Stimulated activated CD4-positive, alpha-beta T cell treated with anti-CD3 and anti-CD28 coated beads, Interleukin-15, amount 100 ng/mL, for 24 hours (primary cell): Measurements from ENCODE around the gene PPP4R1.
A peak's percentile ranks its signal among the peaks of the same experiment; 100 is the strongest.

Experiments
- DNase-seq: peaks from one replicate; pipeline ENCODE4 v3.0.0-alpha.2; 2020

The PPP4R1 gene

DNA sequence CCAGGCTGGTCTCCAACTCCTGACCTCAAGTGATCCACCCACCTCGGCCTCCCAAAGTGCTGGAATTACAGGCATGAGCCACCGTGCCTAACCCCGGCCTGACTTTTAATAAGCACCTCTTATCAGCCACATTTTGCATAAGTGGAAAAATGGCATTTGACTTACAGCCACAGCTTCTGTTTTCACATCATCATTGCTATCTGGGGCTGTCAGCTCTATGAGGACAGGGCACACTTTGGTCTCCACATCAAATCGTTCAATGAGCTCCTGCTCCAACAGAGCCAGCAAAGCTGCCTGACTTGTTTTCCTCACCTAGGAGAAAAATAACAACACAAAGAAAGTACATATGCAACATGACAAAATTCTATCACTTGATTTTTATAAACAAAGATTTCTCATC lies 26.4 kb downstream of the PPP4R1 start:
- no peak for DNase-seq

- no peak for DNase-seq
Observed at GRCh38 chr18:9586814-9587213, 27.5 kb downstream of the PPP4R1 start.

GRCh38 chr18:9581667-9582066 lies 32.7 kb downstream of the PPP4R1 start:
- DNase-seq: no peak

DNA sequence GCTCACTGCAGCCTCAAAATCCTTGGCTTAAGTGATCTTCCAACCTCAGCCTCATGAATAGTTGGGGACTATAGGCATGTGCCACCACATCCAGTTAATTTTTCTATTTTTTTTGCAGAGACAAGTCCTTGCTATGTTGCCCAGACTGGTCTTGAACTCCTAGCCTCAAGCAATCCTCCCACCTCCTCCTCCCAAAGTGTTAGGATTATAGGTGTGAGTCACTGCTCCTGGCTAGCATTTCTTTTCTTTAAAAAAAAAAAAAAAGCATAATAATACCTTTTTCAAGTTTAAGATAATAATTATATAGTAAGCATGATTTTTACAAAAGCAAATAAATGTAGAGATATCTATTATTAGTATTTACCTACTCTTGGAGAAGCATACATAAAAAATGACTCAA lies 36.1 kb downstream of the PPP4R1 start:
- no peak for DNase-seq

- DNase-seq: no peak
Observed at GRCh38 chr18:9577361-9577760, 37.0 kb downstream of the PPP4R1 start.

- DNase-seq: peak; percentile 17
Observed at GRCh38 chr18:9575558-9575957, 38.8 kb downstream of the PPP4R1 start.

DNA sequence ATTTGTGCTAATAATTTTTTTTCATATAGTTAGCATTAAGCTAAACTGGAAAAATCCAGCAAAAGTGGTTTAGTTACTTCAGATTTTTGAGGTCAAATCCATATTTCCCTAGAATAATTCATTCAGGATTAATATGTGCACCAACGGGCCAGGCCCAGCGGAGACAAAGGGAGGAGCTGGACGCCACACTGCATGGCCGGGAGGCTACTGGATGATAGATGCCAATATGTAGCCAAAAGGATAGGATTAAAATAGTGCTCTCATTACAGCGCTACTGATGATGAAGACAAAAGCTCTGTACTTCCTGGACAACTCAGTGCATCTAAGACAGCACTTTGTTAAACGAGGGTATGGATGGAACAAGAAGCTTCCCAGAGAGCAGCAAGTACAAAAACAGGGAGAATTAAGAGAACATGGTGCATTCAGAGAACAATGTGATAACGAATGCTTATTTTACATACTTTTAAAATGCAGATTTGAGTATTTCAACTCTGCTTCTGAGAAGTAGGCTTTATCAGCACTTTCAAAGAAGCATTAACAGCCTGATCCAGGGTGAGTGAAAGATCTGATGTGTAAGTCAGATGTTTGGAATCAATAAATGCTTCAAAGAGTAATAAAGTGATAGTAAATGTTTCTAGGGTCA lies 39.8 kb downstream of the PPP4R1 start:
- no peak for DNase-seq

DNA sequence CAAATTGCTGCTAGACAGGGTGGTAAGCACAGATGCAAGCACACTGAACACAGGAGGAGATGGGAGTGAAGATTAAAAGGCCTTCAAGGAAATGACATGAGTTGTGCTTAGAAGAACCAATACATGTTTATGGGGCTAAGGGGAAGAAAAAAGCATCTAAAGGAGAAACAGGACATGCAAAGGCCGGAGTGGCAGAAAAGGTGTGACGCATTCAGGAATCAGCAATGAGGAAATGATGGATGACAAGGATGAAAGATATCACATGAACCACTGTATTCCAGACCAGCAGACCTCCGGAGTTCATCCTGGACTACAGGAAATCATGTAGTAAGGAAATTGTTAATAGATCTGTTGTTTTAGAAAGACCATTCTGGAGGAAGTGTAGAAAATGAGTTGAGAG lies 42.8 kb downstream of the PPP4R1 start:
- DNase-seq: no peak

DNA sequence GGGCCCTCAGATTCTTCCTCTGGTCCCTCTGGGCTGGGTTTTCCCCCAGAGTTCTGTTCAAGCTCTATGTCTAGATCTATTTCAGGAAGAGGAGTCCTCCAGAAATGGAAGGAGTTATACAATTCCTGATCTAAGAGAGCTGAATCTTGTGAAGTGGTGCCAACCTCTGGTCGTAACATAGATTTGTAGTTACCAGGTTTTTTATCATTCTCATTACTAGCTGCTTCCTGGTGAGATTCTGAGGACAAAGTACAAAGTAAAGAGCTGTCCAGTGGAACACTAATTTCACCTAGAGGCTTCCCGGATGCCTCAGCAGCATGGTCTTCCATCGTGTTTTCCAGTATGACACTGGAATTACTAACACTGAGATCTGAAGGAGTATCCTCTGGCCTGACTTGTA lies 44.1 kb downstream of the PPP4R1 start:
- no peak for DNase-seq

- no peak for DNase-seq
Observed at GRCh38 chr18:9569178-9569577, 45.2 kb downstream of the PPP4R1 start.

- DNase-seq: no peak
Observed at GRCh38 chr18:9568186-9568585, 46.2 kb downstream of the PPP4R1 start.

- DNase-seq: no peak
Observed at GRCh38 chr18:9565407-9565806, 49.0 kb downstream of the PPP4R1 start.

- DNase-seq: no peak
Observed at GRCh38 chr18:9563331-9563730, 51.0 kb downstream of the PPP4R1 start.

- no peak for DNase-seq
Observed at GRCh38 chr18:9562584-9562983, 51.8 kb downstream of the PPP4R1 start.

DNA sequence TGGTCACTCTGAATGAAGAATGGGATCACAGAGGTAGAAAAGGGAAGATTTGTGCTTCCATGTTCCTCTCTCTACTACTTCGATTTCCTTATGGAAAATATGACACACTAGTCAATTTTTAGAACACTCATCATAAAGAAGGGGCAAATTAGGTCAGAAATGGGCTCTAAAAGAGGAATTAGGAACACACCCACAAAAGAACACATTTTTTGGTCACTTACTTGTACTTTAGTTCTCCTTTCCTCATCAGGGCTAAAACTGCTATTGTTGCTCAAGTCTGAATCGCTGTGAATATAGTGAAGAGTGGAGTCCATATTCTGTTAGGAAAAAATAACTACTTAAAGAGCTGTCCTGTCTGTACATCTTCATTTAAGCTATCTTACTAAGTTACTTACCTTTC lies 52.6 kb downstream of the PPP4R1 start:
- DNase-seq: no peak

DNA sequence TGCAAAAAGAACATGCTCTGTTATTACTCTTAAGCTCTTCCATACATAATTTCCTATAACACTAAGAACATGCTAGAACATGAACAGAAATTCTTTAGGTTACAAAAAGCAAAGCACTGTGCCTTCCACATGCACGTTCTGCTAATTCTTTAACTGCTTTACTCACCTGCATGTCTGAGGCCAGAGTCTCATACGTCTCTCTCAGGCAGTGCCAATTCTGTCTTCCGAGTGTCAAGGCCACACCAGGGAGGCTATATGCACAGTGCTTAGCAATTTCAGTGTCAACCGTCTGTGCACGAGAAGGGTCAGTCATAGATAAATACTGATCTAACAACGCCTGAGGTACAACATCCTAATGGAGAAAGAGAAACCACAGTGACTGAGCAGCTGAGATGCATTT lies 55.1 kb downstream of the PPP4R1 start:
- no peak for DNase-seq

- no peak for DNase-seq
Observed at GRCh38 chr18:9558387-9559064, 55.8 kb downstream of the PPP4R1 start.

DNA sequence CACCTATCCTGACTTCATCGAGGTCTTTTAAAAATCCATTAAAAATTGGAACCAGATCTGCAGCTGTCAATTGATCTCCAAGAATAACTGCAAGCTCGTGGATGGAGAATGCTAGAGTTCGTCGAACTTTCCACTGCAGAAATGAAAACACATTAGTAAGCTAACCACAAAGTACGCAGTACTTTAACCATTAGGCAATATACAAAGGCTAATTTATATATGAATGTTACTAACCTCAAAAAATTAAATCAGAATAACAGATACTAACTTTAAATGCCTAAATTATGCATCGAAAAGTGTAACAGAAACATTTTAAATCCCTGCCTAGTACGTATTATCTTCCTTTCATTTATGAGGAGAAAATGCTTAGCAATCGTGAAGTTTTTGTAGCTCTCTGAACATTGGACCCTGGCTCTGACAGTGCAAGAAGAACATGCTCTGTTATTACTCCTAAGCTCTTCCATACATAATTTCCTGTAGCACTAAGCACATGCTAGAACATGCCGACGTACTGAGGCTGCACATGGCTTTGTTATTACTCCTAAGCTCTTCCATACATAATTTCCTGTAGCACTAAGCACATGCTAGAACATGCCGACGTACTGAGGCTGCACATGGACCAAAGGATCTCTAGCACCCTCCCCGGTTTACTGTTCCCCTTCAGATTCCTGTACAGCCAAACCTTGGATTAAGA lies 57.0 kb downstream of the PPP4R1 start:
- no peak for DNase-seq

DNA sequence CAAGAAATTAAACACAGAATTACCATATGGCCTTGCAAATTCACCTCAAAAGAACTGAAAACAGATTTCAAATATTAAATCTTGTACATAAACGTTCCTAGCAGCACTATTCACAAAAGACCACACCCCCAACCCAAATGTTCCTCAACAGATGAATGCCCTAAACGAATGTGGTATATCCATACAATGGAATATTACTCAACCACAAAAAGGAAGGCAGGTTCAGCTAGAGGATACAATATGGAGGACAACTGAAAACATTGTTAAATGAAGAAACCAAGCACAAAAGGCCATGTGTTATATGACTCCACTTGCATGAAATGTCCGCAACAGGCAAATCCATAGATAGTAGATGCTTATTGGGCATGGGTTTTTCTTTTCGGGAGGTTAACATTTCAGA lies 61.7 kb downstream of the PPP4R1 start:
- DNase-seq: no peak

DNA sequence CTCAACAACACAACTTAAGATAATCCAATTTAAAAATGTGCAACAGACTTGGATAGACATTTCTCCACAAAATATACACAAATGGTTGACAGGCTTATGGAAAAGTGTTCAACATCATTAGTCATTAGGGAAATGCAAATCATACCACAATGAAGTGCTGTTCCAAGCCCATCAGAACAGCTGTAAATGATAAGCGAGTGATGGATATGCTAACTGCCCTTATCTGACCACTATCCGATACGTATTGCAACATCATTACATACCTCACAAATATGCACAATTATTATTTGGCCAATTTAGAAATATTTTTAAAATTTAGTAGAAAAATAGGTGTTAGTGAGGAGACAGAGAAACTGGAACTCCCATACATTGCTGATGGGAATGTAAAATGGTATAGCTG lies 62.2 kb downstream of the PPP4R1 start:
- DNase-seq: no peak

DNA sequence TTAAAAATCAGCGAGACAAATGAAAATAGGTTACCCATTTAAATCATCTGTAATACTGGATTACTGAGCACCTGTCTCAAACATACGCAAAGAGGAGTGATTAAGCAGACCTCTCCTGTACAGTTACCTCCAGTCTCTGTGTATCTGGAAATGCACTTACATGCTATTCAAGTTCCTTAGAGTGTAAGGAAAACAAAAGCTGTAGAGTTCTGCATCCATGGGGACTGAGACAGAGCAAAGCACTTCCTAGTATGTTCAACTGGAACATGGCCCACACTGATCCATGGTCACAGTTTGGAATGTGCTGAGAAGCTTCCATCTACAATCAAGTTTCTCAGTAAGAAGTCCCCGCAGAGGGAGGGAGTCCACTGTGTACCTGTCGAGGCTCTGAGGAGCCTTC lies 63.9 kb downstream of the PPP4R1 start:
- DNase-seq: no peak

DNA sequence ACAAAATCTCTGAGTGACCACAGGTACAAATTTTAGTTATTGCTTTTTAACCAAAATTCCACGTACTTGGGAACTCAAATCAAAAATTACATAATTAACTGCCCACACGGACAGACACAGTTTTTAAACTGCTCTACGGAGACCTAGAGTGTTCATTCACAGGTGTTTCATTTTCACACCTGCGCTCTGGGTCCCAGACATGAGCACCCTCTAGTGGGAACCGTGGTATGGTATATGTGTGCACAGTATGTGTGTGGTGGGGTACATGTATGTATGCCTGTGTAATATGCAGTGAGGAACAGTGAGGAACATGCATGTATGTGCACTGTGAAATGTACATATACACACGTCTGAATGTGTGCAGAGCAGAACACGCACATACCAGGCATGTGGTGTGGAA lies 65.0 kb downstream of the PPP4R1 start:
- DNase-seq: no peak

GRCh38 chr18:9547782-9548181 lies 66.6 kb downstream of the PPP4R1 start:
- no peak for DNase-seq

DNA sequence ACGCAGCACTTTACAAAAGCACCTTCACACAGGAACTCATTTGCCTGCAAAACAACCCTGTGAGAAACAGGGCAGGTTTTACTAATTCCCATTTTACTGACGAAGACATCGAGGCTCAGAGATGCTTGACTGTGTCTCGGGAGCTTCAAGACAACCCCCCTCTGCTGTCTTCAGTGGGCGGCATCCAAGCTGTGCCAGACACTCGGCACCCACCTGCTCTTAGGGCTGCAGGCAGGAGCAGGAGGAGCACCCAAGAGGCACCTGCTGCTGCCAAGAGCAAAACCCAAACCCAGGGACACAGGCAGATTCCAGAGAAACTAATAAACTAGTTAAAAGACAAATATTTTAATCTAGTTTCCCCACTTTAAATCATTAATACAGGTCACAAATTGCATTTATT lies 67.9 kb downstream of the PPP4R1 start:
- no peak for DNase-seq

GRCh38 chr18:9545029-9545428 lies 69.3 kb downstream of the PPP4R1 start:
- no peak for DNase-seq
